Cardiac fibroblast (primary cell): ENCODE data around the gene RNPEP.
A peak's percentile ranks its signal among the peaks of the same experiment; 100 is the strongest.

Source experiments
- DNase-seq, 2 donors: peaks; one replicate each; pipeline versions ENCODE4 v3.0.0 to v3.0.0-alpha.2; 2010; ENCODE audit warnings: low read depth in 2 of 2
- H3K4me3 ChIP-seq, 2 donors: replicated peaks in 1 of 2; 1 replicate in 1 of 2; 2 replicates in 1 of 2; pipeline ENCODE4 v1.5.1; 2011; ENCODE audit warnings: low read depth in 2 of 2, low read length in 2 of 2, mild to moderate bottlenecking in 2 of 2, moderate library complexity in 1 of 2
- TF ChIP-seq, protein P1 (sequence below): IDR thresholded peaks from one replicate; pipeline ENCODE4 v1.5.1; 2011; ENCODE audit warnings: low read depth, mild to moderate bottlenecking, low read length, inconsistent platforms

RNPEP gene

DNA sequence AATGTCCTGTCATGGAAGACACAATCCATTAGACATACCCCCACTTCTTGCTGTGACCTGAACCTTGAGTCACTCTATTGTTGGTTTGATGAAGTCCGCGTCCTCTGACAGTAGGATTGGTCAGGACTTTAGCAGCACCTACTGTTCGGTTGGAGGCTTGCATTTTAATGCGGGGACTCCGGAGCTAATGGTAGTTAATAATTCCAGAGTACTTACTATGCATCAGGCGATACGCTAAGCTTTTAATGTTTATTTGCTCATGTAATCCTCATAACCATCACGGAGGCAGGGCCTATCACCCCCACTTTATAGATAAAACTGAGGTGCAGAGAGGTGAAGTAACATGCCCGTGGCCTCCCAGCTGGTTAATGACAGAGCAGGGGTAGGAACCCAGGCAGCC, 20.1 kb downstream of the RNPEP start:
- TF ChIP-seq, protein P1, sequence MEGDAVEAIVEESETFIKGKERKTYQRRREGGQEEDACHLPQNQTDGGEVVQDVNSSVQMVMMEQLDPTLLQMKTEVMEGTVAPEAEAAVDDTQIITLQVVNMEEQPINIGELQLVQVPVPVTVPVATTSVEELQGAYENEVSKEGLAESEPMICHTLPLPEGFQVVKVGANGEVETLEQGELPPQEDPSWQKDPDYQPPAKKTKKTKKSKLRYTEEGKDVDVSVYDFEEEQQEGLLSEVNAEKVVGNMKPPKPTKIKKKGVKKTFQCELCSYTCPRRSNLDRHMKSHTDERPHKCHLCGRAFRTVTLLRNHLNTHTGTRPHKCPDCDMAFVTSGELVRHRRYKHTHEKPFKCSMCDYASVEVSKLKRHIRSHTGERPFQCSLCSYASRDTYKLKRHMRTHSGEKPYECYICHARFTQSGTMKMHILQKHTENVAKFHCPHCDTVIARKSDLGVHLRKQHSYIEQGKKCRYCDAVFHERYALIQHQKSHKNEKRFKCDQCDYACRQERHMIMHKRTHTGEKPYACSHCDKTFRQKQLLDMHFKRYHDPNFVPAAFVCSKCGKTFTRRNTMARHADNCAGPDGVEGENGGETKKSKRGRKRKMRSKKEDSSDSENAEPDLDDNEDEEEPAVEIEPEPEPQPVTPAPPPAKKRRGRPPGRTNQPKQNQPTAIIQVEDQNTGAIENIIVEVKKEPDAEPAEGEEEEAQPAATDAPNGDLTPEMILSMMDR, result no peak

DNA sequence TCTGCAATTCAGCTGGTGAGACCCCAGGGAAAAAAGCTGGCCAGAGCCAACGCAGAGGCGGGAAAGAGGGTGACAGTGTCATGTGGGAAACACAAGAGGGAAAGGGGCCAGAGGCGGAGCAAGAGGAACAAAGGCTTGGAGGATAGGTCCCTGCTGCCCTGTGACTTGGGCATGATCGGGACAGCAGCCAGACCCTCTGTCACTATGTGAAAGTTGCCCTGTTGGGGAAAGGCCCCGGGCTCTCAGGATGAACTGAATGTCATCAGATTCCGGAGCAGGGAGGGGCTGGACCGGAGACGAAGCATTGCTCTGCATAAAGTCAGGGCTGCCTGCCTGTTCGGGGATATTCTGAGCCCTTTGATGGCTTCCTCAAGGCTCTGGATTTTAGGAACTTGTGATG, 22.3 kb downstream of the RNPEP start:
- no peak overlapping the region for H3K4me3 ChIP-seq
- TF ChIP-seq, protein P1, result no peak

More for the DNA sequence above, 20.1 kb downstream of the RNPEP start:
- H3K4me3 ChIP-seq, result no peak overlapping the region
- no peak for DNase-seq

DNA sequence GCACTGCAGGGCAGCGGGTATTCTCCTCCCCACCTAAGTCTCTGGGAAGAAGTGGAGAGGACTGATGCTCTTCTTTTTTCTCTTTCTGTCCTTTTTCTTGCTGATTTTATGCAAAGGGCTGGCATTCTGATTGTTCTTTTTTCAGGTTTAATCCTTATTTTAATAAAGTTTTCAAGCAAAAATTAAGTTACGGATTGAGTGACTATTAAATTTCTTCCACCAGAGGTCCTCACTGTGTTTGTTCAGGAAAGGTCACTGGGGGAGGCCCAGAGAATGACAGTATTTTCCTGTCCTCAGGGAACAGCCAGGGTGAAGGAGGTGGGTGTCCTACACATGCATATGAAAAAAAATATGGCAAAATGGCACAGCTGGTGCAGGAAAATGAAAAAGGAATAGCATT, 23.5 kb downstream of the RNPEP start:
- peak; percentile 35 to 51 for DNase-seq
- TF ChIP-seq, protein P1, result peak; percentile 36
- no peak overlapping the region for H3K4me3 ChIP-seq

More for the DNA sequence above, 22.3 kb downstream of the RNPEP start:
- no peak for DNase-seq

DNA sequence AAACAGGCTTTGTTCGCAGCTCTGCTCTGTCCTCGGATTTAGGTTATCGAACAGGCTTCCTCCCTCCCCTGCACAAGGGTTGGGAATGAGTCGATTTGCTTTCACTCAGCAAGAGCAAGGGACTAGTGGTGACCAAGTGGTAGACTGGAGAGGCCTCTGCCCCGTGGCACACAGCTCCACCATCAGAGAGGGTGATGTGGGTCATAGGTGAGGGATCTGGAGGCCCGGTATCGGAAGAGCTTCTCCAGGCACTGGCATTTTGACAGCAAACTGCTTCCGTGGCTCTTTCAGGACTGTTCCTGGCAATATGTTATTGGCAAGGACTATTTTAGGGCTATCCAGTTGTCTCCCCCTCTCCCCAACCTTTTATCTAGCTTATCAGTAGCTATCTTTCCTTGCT, 24.9 kb downstream of the RNPEP start:
- TF ChIP-seq, protein P1, result no peak
- no peak overlapping the region for H3K4me3 ChIP-seq
- no peak for DNase-seq

DNA sequence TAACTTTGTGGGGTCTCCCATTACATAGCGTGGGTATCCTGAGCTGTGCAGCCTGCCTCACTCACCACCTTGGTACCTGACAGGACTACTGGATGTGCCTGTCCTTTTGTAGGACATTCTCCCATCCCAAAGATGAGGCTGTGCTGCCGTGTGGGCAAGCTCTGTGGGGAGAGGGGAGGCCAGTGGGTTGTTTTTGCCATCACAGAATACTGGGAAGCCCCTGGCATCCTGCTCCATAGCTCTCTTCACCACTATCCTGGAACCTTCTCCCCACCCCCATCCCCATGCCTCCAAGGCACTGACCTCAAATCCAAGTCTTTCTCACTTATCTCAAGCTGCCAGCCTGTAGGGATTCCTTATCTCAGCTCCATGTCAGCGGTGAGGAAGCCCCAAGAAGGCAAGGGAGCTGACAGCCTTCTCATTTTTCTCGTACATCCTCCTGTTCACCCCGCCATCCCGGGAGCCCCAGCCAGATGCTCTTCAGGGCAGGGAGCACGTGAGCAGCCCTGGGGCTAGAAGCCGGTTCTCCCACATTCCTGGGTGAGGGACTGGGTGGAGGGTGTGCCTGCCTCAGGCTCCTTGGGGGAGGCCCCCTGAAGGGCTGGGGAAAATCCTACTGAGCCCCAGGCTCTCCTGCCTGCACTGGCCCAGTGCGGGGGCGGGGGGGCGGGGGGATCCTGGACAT, 25.5 kb downstream of the RNPEP start:
- DNase-seq, result peak in 1 of 2 donors; percentile 55
- TF ChIP-seq, protein P1, result no peak
- no peak overlapping the region for H3K4me3 ChIP-seq

DNA sequence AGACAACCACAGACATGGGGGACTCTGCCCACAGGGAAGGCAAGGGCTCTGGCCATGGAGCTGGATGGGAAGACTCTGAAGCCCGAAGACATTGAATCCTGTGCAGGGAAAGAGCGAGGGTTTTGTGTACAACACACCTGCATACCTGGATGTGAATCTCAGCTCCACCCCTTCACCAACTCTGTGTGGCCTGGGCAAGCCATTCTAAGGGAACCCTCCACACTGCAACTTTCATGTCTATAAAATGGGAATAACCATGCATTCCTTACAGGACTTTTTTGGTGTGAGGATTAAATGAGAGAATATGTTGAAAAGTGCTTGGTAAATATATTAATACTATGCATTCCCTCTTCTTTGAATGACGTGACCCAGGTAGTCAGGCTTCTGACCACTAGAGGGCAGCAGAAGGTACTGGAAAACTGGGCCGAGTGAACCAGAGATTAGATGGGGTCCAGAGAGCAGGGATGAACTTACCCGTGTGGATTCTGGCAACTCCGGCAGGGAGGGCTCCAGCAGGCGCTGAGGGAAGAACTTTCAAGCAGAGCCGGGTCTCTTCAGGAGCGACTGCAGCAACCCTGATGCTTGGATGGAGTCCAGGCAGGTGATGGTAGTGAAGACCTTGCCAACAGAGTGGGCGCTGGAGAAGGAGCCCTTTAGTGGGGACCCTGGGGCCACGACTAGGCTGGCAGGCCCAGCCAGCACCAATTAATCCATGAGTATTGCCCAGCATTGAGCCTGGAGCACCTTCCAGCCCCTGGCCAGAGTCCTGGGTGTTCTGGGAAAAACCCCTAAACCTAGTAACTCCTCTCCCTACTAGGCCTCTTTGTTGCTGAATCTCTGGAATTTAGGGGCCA, 27.1 kb downstream of the RNPEP start:
- no peak overlapping the region for H3K4me3 ChIP-seq
- TF ChIP-seq, protein P1, result peak; percentile 86
- peak; percentile 84 to 85 for DNase-seq
